GM19467 (cell line): ENCODE results near the gene TRIM41.

Experiments
- ATAC-seq: cut with Tn5 transposase; IDR thresholded peaks from one replicate; pipeline ENCODE4 v1.9.1; 2021; ENCODE audit warnings: mild to moderate bottlenecking, moderate library complexity; ENCODE audit not compliant: unreplicated experiment

TRIM41 gene

DNA sequence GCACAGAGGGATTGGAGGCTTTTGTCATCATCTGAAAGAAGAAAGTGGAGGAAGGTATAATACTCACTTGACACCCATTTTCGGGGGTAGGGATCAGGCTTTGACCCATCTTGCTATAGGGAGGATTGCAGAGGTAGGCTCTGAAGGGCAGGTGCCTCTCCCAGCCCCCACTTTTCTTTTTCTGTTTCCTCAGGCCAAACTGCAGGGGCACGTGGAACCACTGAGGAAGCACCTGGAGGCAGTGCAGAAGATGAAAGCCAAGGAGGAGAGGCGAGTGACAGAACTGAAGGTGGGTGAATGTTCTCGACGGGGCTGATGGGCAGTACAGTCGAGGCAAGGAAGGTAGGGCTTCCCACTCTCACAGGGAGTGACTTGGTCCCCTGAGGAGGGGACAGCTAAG is 7.5 kb downstream of the TRIM41 start:
- no peak for ATAC-seq

DNA sequence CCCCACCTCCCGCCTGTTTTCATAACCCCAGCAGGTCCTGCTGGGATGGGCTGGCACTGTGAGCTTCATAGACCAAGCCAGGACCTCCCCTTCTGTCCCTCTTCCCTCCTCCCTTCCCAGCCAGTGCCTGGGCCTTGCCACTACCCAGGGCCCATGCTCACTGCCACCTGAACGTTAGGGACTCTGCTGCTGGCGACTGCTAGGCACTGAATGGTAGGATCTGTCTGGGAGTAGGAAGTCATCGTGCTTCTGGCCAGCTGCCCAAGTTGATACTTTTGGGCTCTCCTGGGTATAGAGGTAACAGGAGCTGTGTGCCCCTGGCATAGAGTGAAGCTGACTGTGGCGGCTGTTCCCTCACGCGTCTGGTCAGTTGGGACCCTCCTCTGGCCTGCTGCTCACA is 8.4 kb downstream of the TRIM41 start:
- ATAC-seq = no peak

DNA sequence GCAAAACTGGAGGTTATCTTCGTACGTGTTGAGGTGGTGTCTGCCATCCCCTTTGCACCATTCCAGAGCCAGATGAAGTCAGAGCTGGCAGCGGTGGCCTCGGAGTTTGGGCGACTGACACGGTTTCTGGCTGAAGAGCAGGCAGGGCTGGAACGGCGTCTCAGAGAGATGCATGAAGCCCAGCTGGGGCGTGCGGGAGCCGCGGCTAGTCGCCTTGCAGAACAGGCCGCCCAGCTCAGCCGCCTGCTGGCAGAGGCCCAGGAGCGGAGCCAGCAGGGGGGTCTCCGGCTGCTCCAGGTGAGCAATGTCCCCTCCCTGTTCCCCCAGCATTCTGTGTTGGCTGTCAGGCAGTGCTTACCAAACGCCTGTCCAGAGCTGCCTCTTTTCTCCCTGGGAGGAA is 9.5 kb downstream of the TRIM41 start:
- no peak for ATAC-seq

DNA sequence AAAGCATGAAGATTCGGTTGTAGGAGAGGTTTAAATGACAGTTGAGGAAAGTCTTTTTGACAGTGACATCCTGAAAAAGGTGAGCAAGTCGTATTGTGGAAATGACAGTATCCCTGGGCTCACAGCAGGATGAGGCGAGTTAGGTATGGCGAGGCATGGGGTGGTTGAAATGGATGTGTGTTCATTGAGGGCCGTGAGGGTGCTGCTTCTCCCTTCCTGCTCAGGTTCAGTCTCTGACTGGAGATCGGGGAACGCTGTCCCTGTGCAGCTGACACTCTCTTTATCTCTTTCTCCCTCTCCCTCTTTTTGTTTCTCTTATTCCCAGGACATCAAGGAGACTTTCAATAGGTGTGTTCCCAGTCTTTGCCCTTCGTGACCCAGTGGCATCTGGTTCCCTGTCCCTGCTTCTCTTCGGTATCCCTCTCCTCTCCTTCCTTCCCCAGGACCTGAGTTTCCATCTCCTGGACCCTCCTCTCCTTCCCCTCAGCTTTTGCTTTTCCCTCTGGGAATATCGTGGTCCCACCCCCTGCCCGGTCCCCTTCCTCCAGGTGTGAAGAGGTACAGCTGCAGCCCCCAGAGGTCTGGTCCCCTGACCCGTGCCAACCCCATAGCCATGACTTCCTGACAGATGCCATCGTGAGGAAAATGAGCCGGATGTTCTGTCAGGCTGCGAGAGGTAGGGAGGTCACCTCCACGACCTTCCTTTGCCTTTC is 10.2 kb downstream of the TRIM41 start:
- no peak for ATAC-seq

DNA sequence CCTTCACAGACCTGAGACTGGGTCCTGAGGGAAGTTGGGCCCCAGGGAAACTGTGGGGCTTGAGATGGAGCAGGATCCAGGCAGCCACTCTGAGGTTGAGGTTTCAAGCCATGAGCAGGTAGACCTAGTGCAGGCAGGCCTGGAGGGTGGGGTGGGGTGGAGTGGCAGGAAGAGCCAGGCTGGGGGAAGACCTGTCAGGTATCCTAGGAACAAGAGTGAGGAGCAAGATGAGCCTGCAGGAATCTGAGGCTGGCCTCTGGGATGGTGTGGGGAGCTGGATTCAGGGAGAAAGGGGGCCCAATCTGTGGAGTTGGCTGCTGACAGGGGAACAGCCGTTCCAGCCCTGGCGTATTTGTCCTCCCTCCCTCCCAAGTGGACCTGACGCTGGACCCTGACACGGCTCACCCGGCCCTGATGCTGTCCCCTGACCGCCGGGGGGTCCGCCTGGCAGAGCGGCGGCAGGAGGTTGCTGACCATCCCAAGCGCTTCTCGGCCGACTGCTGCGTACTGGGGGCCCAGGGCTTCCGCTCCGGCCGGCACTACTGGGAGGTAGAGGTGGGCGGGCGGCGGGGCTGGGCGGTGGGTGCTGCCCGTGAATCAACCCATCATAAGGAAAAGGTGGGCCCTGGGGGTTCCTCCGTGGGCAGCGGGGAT is 10.8 kb downstream of the TRIM41 start:
- no peak for ATAC-seq

DNA sequence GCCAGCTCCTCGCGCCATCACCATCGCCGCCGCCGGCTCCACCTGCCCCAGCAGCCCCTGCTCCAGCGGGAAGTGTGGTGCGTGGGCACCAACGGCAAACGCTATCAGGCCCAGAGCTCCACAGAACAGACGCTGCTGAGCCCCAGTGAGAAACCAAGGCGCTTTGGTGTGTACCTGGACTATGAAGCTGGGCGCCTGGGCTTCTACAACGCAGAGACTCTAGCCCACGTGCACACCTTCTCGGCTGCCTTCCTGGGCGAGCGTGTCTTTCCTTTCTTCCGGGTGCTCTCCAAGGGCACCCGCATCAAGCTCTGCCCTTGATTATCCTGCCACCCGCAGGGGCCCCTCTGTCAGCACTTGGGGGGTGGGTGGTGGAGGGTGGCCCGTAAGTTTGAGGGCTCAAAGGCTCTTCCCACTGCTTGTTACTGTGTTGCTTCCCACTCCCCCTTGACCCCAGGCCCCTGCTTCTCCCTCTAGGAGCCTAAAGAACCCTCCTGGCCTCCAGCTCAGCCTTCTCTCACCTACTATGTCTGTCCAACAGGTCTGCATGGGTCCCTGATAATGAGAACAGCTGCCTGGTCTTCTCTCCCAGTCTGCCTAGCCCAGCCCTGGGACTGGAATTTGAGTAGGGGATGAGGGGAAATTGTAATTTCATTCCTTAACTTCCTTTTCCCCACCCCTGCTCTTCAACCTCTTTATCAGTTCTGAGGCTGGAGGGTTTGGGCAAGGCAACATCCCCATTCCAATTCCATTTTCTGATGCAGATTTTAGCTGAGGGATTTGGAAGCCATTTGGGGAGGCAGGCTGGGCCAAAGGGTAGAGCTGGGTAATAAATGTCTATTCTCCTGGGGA is 11.6 kb downstream of the TRIM41 start:
- no peak for ATAC-seq

DNA sequence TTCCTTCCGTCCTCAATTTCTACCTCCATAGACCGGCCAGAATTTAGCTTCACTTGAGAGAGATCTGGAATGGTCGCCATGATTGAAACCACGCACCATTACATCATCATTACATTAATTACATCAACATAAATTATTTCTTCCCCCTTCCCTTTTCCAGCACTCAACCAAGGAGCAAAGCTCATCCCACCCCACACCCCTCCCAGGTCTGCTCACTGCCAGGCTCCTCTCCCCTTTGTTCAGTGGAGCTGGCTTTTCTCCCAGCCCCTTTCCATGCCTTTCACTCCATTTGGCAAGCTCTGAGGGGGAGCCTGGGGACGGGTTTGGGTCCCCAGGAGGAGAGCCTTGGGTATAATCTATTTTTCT is 12.2 kb downstream of the TRIM41 start:
- no peak for ATAC-seq

DNA sequence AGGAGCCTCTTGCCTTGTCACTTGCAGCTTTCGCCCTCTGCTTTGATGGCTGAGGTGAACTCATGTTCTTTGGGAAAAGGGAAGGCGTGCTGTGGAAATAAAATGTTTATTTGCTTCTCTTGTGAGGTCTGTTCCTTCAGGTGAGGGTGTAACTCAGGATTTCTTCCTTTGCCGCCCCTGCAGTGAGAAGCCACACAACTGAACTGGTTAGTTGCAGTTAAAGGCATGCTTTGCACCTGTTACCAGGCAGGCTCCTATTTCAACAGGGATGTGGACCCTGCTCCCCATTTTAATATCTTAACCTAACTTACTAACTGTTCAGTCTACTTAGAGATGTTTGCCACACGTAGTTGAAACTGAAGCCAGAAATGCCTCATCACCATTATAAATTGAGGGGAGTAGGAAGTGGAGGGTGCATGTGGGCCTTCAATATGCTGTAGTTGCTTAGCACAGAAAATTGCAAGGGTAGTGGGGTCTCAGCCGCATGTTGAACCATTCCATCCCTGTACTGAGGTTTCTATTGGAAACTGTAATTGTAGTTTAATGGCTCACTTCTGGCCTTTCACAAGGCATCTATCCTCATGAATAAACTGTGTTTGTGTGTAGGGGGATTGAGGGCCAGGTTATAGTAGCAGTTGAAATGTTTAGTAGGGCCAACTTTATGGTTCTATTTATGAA is 12.7 kb downstream of the TRIM41 start:
- ATAC-seq = no peak

DNA sequence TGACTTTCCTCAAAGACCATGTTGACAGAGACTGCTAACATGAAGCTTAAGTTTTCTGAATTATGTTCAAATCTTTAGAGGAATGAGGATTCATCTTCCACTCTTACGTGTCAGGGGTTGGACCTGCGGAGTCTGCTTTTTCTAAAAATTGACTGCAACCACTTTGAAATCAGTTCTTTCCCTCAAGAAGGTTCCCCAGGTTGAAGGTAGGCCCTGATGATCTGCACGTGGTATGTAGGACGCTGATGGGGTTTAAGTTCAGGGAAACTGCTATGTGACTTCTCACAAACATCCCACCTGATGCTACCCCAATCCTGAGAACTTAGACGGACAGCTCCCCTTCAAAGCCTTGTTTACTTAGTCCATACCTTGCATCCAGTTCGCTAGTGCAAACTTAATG is 13.4 kb downstream of the TRIM41 start:
- ATAC-seq = no peak

DNA sequence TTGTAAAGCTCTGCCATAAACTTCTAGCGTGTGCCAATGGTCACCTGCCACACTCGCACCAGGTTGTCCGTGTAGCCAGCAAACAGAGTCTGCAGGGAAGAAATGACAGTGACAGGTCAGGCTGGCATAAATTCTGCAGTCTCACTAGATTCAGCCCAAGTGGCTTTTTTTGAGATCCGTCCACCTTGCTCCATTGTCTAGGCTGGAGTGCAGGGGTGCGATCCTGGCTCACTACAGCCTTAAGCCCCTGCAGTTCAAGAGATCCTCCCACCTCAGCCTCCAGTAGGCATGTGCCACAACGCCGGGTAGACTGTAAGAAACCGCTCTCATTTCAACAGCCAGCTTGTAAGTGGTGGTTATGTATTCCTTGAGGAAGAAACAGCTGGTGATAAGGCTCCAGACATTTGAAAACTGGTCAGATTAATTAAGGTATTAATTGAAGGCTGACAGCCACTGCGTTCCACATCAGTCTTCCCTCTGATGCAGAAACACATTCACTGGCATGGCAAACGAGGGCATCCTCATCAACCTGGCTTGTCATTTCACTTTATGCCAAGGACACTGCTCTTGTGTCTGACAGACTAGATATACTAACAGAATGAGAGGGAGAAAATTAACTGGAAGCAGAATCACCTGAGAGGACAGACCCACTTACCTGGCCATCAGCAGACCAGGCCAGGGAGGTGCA is 14.0 kb downstream of the TRIM41 start:
- no peak for ATAC-seq

DNA sequence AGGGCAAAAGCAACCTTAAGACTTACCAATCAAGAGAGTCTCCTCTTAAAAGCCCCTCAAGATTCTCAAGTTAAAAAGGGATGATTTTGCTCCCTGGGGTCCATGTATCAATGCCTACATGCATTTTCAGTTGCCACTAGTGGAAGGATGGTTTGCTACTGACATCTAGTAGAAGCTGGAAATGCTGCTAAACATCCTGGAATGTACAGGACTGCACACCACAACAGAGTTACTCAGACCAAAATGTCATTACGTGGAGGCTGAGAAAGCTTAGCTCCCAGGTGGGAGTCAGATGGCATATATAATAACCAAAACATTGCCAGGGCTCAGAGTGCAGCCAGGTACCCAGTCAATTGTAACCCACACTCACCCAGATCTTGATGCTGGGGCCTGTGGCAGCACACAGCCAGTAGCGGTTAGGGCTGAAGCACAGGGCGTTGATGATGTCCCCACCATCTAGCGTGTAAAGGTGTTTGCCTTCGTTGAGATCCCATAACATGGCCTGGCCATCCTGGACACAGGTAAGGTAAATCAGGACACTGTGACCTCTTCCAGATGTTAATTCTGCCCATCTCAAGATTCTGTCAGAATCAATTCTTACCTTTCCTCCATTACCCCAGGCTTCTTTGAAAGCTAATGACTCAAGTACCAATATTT is 14.8 kb downstream of the TRIM41 start:
- ATAC-seq = no peak

DNA sequence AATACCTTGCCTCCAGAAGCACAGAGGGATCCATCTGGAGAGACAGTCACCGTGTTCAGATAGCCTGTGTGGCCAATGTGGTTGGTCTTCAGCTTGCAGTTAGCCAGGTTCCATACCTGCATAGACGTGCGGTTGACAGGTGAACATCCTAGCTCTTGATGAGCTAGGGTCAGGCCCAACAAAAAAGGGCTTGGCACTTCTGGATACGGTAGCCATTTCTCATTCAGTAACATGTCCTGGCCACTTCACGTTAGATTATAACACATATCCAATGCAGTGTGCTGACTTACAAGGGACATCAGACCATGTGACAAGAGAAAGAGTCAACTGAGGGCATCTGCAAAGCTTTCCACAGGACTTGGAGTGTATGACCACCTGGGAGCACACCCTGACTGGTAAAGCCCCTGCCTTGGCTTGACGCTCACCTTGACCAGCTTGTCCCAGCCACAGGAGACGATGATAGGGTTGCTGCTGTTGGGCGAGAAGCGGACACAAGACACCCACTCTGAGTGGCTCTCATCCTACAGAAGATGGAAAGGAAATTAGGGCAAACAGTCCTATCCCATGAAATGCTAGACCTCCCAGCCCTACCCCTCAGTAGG is 16.1 kb downstream of the TRIM41 start:
- no peak for ATAC-seq

DNA sequence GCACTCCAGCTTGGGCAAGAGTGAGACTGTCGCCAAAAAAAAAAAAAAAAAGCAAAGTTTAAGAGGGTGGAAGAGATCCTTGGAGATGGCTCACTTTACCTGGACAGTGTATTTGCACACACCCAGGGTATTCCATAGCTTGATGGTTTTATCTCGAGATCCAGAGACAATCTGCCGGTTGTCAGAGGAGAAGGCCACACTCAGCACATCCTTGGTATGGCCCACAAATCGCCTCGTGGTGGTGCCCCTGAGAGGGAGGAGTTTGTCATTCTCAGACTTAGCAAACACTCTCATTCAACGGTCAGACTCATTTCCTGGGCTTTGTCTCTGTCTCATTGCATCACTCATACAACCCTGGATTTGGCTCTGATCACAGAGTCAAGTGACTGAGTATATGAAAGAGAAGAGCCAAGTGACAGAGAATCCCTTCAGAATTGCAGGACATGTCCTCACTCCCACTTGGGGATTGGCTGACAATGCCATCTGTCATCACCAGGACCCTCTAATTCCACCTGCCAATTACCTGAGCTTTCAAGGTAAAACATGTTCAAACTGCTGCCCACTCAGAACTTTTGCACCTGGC is 18.4 kb downstream of the TRIM41 start:
- ATAC-seq = no peak

DNA sequence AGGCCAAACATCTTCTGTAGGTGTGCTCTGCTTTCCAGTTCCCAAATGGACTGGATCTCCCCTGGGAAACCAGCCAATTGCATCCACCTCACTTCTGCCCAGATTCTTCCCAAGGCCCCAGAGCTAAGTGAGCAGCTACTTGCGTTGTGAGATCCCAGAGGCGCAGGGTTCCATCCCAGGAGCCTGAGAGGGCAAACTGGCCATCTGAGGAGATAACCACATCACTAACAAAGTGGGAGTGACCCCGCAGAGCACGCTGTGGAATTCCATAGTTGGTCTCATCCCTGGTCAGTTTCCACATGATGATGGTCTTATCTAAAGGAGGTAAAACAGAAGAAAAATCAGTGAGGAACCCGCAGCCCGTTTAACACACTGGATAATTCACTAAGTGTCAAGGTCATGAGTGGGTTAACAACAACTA is 19.0 kb downstream of the TRIM41 start:
- no peak for ATAC-seq

DNA sequence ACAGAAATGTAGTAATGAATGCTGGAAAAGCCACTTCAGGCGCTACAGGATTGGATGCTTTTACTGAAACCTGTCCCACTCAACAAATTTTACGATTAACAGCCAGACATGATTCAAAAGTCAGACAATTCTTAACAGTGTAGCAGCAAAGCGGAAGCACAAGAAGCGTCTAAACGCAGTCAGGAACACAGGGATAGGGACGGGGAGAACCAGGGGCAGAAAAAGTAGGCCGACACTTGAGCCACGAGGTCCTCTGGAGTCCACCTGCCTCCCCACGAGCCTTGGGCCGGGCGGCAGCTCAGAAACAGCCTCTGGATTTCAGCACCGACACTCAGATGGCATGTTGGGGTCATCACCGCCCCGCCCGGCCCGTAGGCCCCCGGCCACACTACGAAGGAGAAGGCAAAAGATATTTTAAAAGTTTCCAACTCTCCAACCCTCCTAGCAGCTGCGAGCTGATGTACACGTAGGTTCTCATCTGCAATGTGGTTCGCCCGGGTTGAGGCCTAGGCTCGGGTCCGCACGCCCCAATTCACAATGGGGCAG is 20.0 kb downstream of the TRIM41 start:
- ATAC-seq = no peak

DNA sequence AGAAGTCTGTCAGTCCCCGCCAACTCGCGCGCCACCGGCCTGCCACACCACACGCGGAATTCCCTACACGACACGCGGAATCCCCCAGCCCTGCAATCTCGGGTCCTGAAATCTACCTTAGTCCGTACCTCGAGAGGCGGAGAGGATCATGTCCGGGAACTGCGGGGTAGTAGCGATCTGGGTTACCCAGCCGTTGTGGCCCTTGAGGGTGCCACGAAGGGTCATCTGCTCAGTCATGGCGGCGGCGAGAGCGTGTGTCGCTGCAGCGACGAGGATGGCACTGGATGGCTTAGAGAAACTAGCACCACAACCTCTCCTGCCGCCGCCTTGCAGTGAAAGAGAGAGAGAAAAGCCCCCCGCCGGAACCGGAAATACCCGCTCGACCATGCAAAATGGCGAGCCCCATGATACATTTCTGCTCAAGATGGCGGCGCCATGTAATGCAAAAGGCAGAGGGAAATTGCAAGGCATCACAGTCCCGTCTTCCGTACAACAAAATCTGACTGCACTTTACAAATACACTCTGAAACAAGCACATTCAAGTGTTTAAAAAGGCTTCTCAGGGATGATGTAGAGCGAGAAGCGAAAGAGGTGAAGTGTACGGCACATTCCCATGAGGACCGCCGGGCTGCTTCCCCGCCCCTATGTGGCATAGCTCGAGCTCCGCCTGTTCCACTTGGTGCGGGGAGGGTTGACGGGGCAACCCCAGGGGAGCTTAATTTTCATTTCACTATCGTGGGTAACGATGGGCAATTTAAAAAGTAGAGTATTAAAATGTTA is 20.7 kb downstream of the TRIM41 start, which contains the start of gene RACK1:
Gene RACK1, minus strand, starts transcription at position 343 of the 780 bp plus-strand sequence. Its CDS starts 106 bp downstream, at position 237.
- peak; percentile 55 for ATAC-seq

DNA sequence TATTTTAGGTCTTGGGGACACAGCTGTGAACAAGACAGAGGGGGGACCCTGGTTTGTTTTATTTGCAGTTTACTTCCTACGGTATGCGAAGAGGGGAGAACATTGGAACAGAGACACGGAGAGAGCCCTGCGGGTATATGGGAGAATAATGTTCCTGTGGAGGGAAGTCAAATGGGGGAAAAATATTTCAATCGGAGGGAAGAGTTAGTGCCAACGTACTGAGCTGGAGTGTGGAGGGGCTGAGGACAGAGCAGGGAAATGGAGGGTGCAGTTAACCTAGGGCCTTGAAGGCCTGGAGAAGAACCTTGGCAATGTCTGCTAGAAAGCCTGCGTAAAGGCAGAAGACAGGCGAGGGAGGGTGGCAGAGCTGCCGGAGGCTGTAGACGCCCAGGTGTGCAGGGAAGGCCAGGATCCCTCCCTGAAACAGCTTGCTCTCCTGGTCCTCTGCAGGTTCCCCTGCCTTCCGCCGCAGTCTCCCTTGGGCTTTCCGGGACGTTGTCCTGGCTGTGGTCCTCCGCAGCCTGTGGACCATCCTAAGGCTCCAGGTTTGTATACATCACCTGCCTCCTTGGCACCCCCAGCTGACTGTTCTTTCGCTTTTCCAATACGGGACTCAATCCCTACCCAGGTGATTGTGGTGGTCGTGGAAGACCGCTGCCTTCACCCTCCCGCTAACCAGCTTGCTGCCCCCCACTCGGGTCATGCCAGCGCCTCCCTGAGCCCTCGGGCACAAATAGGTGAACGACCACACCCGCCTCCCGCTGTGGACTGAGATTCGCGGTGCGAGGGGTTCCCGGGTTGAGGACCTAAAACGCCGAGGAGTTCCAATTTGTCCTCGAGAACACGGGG is 22.6 kb downstream of the TRIM41 start:
- peak; percentile 2 for ATAC-seq
